Stimulated activated CD8-positive, alpha-beta memory T cell treated with anti-CD3 and anti-CD28 coated beads, Interleukin-4, amount 100 ng/mL, for 48 hours (primary cell): ENCODE measurements around the gene NPR1.

Source experiments
- DNase-seq: peaks from one replicate; pipeline ENCODE4 v3.0.0-alpha.2; 2020

NPR1 gene

GRCh38 chr1:153728305-153729066 lies 50.0 kb downstream of the NPR1 start:
- DNase-seq: peak; percentile 56

DNA sequence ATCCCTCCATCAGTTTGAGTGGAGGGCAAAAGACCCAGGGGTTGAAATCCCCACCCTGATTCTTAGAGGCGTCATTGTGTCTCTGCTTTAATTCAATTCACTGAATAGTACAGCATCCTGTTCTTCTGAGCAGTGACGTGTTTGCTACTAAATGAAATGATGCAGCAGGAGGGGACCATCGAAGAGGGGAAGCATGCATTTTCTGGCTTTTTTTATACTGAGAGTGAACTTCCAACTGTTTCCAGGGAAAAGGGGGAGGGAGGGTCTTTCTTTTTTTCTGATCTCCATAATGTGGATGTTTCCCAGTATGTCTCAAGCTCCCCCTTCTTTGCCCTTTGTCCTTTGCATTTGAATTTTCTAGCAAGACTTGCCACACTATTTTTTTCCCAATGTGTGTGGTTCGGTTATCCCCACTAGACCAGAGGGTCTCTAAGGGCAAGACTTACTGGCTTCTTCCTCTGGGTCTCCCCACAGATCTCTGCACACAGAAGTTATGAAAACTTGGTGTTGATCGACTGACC lies 52.0 kb downstream of the NPR1 start:
- DNase-seq: no peak

GRCh38 chr1:153733970-153734369 lies 55.5 kb downstream of the NPR1 start:
- DNase-seq: no peak

- DNase-seq: no peak
These were observed 56.1 kb downstream of the NPR1 start for GRCh38 chr1:153734396-153735089.

DNA sequence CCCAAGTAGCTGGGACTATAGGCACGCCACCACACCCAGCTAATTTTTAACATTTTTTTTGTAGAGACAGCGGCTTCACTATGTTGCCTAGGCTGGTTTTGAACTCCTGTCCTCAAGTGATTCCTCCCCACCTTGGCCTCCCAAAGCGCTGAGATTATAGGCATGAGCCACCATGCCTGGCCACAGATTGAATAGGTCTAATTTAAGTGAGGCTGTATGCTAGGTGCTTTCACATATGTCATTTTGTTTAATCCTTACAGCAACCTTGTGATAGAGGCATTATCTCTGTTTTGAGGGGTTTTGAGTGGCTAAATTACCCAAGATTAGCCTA lies 56.6 kb downstream of the NPR1 start:
- DNase-seq: no peak

DNA sequence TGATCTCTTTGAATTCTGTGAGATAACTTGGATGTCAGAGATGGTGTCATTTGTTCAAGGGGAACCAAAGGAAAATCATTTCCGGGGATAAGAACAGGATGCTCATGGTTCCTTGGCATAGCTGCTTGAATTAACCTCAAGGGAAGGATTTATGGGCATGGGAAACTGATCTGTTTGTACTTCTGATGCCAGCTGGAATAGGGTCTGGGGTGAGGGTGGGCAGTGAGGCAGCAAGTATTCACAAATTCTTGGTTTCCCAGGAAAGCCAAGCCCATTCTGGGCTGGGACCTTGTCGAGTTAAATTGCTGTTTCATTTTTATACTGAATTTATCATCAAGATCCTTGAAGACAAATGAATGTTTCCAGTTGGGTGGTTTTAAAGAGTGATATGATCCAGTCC lies 63.5 kb downstream of the NPR1 start:
- DNase-seq: no peak

DNA sequence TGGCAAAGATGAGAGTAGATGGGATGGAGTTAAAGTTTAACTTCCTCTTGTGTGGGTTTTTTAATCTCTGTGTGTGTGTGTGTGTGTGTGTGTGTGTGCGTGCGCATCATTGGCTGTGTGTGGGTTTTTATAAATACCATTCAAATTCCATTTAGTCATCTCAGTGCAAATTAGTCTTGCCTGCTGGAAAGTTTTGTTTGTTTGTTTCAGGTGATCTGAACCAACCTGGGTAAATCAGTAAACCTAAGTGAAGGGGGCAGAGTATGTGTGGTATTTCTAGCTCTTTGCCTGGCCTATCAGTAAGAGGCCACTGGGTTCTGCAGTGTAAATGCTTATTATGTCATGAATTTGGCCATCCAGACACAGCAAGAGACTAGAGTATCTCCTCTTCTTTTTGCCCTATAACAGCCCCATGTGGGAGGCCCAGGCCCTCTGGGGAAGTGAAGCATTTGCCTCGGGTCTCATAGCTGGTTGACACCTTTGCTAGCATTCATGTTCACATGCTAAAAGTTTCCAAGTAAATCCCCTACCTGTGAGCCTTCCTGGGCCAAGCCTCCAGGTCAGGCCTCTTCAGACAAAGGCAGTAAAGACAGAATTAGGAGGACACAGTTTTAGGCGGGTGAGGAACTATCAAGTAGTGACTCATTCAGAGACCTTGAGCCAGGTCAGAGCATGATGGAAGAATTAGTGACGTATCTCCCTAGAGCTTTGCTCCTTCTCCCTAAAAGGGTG lies 64.1 kb downstream of the NPR1 start:
- DNase-seq: no peak
